Measurements from ENCODE around the gene TUBA8.
"Not testable (repeated sequence)": the region's sequence is repeated elsewhere in the genome, so short reads cannot be mapped to it uniquely, and the experiment has no call there.

TUBA8 gene

DNA sequence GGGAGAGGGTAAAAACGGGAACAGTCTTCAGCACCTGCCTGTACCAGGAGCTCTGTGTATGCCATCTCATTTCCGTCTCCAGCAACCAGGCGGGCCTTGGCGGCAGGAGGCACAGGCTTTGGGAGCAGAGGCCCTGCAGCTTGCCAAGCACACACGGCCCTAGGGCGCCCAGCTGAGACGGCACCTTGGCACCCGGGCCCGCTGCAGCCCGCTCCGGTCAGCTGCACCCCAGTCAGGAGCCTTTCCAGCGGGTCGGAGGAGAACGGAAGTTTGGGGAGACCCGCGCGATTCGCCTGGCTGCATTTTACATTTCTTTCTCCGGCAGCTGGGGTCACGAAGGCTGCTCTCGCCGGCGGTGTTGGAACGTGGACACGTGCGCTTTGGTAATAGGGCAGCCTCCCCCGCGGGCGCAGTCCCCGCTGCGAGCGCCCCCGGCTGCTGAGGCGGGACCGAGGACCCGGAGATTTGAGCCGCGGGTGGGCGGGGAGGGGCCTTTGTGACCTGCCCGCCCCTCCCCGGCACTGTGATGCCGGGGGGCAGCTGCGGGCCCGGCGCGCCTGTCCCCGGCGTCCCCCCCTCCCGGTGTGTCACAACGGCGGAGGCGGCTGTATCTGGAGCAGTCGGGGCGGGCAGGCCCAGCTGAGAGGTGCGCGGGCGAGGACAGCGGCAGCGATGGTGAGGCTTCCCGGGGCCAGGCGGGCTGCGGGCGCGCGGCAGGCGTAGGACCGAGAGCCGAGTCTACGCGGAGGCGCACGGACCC lies at the start of gene TUBA8:
TSS of gene TUBA8 (plus strand) at position 616 of the 760 bp plus-strand sequence. CDS start at position 673, 57 bp downstream.
- DNase-seq: no peak

DNA sequence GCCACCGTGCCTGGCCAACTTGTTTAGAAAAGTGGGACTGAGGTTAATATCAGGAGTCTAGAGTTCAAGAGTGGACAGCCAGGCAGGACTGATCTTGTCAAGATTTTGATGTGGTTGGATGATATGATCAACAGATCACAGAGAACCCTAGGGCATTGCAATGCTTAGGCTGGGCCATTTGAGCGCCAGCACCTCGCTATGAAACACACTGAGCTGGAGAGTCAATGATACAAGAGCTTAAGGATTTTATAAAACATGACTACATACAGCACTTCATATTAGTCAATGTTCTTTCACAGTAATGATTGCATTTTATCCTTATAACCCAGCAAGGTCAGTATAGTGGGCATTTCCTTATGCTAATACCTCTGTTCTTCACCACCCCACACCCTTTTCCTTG lies 48.2 kb upstream of the TUBA8 start:
- DNase-seq: no peak

DNA sequence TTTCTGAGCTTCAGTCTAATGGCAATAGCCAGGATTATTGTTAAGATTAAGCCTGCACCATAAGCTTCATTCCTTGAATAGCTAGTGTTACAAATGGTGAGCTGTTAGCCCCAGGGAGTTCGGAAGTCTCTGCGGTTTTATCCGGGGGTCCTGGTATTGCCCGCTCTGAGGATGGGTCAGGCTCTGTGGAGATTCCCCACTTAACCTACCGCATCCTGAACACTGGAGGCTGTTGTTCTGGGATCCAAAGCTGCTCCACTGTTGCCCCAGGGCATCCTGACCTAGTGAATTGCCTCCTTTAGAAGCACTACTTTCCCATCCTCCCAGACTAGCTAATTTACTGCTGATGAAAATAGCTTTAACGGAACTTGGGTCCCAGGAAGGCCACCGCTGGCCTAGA lies 47.3 kb upstream of the TUBA8 start:
- no peak for DNase-seq

DNA sequence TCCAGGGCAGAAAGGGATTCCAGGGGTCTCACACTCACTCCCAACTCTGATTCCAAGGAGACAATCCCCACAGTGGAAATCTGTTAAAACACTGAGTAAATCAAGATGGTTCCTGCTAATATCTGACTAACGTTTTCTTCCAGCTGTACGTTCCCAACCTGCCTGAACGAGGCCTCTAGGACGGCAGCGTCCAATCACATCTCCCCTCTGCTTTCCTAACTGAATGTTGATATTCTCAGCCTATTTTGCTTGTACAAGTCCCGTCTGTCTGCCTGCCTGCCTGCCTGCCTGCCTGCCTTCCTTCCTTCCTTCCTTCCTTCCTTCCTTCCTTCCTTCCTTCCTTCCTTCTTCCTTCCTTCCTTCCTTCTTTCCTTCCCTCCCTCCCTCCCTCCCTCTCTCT lies 46.9 kb upstream of the TUBA8 start:
- not testable (repeated sequence) for DNase-seq

DNA sequence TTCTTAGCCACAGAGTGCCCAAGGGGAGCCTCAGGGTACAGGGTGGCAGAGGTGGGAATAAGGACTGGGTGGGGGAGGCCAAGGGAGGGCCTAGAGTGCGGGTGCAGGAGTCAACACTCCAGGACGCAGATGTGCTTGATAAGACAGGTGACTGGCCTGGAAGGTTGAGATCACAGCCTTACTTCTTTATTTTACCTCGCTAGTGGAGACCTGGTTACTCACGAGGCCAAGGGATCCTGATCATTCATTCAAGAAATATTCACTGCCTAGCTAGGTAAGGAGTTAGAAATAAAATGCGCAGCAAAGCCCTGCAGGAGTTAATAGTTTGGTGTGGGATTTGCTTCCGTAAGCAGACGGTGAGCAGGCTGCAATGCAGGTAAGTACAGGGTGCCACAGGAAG lies 46.0 kb upstream of the TUBA8 start:
- DNase-seq: no peak

DNA sequence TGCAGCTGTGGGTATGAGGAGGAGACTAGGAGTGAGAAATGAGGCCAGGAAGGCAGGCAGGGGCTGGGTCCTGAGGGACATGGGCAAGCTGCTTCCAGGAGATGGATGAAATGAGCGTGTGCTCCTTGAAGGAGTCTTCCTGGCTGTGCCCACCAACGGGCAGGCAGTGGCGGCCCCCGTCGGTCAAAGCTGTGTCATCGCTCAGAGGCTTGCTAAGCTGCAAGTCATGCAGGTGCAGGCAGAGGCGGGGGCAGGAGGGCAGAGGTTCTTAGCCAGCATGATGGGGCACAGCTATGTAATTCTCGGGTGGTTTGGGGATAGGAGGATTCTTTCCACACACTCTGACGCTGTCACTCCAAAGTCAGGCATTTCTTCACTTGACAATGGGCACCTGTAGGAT lies 45.4 kb upstream of the TUBA8 start:
- DNase-seq: no peak

DNA sequence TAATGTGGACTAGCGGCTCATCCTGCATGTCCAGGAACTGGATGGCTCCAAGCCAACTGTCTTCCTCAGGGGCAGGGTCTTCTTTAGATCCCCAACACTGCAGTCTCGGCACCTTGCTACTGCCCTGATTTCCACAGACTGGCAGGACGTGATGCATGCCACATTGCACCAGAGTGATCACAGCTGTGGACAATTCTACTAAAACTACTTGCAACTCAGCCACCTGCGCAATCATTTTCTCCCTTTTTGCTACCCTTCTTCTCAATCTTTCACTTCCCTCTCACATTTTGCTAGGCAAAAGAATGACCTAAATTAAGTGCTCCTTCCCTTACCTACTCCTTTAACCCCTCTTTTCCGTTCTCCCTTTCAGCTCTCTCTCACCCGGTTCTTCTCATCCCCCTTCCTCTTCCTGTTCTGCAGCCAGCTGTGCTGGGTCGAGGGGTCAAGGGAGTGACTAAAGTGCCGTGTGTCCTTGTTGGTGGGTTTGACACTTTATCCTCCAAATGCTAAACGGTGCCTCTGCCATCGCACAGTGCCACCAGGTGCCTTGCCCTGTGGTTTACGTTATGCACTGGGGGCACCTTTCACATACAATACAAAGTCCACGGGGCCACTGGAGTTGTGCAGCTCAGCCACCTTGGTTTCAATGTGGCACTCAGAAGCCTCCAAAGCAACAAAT lies 44.3 kb upstream of the TUBA8 start:
- DNase-seq: no peak

DNA sequence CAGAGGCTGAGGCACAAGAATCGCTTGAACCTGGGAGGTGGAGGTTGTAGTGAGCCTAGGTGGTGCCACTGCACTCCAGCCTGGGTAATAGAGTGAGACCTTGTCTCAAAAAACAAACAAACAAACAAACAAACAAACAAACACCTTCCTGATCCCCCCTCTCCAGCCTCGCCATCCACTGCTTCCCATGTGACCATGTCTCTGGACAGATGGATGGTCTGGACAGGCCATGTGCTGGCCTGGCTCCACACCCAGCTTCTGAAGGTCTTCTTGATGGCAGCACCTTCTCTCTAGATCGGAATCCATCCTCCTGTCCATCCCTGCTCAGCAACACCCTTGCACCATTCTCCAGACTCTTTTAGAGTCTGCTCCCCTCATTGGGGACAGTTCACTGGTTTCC lies 43.5 kb upstream of the TUBA8 start:
- DNase-seq: no peak

DNA sequence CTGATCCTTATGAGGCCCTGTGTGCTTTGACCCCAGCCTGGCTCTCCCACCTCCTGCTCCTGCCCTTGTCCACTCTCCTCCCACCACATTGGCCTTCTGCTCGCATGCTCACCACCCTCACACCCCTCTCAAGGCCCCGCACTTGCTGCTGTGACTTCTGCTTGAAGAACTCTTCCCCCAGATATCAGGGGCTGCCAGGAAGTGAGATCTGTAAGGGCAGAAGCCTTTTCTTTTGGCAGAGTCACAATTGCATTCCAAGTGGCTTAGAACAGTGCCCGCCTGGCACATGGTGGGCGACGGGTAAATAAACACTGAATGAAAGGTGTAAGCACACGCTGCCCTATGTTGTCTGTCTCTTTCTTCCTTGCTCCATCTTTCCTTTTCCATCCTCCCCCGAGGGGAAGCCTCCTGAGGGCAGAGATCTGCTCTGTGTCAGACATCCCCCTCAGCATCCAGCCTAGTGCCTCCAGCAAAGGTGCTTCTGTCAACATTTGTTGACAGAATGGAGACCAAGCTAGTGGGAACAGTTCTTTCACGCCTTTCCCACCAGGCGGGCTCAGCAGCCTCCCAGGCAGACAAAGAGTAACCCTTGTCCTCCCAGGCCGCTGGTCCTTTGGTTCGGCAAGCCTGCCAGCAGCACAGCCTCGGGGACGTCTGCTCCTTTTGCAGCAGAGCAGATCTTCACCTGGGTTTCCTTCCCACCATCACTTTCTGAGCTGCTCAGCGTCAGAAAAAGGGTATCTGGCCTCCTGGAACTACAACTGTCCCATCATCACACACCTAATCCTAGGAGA lies 42.9 kb upstream of the TUBA8 start:
- DNase-seq: no peak

DNA sequence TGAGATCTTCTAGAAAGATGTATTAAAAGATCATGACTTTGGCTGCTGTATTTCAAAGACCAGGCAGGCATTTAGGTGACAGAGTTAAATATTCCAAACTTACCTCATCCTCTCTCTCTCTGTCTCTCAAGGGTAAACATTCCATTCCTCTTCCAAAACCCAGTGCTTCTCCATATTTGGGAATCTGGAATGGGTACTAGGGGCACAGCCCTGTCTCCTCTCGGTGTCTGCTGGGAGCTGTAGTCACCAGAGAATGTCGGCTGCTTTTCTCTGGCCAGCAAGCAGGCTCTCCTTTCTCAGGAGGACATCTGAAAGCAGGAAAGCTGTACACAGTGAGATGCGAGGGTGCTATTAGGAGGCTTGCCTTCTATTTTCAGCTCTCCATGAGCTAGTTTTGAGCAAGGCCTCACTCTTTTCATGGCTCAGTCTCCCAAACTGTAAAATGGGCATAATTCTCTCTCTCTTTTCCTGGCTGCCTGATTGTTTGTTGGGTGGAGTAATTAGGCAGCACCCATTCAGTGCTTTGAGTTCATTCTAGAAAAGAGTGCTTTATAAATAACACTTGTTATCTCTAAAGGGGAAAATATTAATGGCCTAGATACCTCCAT lies 42.1 kb upstream of the TUBA8 start:
- no peak for DNase-seq

DNA sequence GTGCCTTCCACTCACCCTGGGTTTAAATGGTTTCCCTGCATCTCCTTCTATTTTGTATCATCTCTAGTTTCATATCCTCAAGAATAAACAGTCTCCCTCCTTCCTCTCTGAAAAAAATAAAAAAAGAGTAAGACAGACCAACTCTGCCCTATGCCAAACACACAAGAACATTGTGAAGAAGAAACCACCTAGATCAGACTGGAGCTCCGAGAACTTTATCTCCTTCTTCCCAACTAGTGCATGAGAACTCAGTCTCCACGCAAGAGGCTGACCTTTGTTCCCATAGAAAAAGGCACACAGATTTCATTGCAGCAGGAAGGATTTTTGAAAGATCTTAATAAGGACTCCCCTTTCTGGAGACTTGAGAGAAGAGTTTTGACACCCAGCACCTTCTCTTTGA lies 41.6 kb upstream of the TUBA8 start:
- no peak for DNase-seq

DNA sequence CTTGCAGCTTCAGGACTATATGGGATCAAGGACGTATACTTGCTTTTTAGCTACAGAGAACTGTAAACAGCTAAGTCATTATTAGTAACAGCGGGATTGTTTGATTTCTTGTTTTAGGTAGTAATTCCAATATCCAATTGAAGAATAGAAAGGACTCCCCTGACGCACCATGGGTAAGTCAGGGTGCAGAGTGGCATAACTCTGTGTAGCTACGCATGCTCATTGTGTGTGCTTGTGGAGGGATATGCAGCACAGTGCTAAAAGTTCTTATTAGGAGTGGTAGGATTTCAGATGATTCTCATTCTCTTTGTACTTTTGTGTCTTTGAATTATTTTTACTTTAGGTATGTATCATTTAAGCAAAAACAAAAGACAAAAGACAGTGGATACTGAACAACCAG lies 40.6 kb upstream of the TUBA8 start:
- DNase-seq: no peak

DNA sequence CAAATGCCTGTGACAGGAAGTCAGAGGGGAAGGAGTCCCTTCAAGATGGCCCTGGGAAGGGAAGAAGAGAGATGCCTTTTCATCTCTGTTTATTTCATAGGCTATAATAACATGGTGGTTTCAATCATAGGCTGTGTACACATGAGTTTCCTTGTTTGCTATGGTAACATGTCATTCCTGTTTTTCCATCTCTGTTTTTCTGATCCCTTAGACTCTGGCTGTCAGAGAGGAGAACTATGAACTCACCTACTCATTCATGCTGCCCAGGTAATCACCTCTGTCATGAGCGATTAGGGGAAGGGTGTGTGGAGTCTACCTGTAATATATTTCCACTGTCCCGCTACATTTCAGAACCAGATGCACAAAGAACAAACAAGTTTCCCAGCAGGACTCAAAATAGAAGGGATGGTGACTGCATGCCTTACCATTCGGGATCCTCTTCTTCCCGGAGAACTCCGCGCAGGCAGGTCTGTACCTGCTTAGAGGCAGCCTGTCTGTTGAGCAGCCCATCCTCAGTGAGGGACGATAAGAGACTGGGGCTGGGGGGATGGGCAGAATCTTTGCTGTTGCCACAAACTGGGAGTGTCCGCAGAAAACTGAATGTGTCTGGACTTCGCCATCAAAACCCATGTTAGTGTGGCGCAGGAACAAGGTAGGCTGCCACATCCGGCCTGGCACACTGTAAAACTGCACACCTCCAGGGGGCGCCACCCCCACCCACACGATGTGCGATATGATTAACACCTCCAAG lies 39.9 kb upstream of the TUBA8 start:
- DNase-seq: no peak

DNA sequence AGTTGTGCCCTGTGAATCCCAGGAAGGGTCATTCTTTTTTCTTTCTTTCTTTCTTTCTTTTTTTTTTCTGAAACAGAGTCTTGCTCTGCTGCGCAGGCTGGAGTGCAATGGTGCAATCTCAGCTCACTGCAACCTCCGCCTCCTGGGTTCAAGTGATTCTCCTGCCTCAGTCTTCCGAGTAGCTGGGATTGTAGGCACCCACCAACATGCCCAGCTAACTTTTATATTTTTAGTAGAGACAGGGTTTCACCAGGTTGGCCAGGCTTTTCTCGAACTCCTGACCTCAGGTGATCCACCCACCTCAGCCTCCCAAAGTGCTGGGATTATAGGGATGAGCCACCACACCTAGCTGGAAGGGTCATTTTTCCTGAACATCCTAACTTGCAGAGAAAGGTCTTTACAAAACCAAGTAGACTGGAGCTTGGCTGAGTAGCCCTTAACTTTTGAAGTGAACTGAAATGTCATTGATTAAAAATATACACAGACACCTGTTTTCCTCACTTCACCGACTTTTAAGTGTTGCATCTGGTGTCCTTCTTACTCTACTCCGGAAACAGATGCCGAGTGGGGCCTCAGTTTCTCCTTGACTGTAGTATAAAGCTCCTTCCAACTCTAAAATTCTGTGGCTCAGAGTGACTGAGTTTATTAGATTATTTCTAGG lies 39.2 kb upstream of the TUBA8 start:
- not testable (repeated sequence) for DNase-seq

DNA sequence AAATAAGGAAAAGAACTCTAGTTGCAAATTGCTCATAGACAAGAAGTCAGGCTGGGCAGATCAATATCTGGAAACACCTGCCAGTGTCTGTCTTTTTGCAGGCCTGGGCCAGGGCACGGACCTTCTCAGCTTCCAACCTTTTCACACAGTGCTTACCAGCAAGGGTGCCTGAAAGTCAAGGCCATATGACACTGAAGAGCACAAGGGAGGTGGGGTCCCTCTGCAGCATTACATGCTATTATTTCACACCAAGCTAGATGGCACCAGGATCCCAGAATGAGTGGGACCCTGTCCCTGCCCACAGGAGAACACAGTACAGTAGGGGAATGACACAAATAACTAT lies 38.7 kb upstream of the TUBA8 start:
- DNase-seq: no peak

DNA sequence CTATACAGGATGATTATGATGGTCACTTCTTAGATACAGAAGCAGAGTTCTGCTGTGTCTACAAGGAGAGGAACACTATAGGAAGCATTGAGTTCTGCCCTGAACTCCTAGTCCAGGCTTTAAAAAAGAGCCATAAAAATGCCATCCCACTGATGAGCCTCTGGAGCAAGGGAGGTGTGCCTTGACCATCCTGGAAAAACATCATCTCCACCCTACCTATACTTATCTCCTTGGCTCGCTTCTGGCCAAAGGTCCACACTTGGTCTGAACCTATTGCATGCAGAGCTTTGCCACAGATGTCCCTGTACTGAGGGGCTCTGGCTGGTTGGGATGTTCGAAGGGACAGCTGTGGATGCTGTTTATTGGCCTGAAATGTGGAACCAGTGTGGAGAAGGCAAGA lies 37.1 kb upstream of the TUBA8 start:
- no peak for DNase-seq

DNA sequence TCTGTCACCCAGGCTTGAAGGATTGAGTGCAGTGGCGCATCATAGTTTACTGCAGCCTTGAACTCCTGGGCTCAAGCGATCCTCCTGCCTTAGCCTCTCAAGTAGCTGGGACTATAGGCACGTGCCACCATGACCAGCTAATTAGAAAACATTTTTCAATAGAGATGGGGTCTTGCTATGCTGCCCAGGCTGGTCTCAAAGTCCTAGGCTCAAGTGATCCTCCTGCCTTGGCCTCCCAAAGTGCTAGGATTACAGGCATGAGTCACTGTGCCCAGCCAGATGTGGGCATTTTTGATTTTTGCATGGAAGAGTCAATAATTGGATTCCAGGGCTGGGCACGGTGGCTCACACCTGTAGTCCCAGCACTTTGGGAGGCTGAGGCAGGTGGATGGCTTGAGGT lies 36.7 kb upstream of the TUBA8 start:
- DNase-seq: not testable (repeated sequence)

DNA sequence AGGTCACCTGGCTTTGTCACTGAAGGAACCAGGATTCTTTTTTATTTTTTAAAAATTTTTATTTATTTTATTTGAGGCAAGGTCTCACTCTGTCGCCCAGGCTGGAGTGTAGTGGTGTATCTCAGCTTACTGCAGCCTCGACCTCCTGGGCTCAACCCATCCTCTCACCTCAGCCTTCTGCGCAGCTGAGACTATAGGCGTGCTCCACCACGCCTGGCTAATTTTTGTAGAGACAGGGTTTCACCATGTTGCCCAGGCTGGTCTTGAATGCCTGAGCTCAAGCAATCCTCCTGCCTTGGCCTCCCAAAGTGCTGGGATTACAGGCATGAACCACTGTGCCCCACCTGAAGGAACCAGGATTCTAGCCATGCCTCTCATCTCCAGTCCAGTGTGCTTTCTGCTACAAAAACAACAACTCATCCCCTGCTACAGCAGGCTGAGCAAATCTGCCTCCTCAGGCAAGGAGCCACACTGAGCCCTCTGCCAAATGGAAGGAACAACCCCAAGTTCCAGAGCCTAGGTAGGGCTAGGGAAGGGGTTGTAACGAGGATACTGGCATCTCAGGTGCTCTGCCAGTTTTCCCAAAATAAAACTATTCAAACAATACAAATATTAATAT lies 35.4 kb upstream of the TUBA8 start:
- DNase-seq: no peak

DNA sequence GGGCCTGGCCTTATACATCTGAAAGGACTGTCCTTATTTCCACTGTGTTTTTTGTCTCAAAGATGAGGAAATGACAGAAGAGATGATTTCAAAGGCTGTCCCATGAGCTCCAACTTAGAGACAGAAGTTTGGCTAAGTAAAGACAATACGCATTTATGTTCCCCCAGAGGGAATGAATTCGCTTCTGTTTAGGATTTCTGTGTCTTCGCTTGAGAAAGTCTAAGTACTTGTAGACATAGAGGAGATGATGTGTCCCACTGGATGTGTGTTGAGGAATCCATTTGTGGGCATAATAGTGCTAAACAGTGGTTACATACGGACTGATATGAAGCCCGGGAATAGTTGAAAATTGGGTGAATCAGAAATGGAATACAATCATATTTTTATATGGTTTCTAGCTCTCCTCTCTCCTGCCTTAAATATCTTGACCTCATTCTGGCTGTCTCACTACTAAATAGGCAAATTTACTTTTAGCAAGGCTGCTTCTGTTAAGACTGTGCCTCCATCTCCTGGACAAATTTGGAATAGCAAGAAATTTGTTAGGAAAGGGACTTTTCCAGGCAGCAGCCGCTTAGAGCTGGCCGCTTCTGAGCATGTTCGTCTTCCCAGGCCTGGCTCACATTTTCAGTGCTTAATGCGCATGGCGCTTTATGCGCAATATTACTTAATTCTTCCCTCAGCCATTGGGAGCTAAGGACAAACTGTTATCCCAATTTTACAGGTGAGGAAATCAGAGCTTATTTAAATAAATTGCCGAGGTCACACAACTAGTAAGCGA lies 34.7 kb upstream of the TUBA8 start:
- peak in 1 of 2 donors; percentile 69 for DNase-seq

DNA sequence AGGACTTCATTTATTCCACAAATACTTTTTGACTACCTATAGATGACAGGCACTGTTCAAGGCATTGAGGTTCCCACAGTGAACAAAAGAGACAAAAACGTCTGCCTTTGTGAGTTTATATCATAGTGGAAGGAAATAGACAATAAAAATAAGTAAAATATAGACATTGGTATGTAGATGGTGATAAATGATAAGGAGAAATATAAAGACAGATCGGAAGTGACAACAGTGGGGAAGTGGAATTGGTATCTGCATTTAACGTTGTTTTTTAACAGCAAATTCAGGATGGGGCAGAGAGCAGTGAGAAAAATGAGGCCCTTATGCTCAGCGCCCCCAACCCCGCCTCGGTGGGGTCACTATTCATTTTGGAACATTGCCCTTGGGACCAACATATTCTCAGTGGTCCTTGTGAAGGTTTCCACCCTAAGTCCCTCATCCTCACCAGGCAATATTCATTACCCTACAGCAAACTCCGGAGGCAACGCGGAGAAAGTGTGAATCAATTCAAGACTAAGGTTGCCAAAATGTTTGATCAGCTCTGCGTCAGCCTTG lies 33.4 kb upstream of the TUBA8 start:
- DNase-seq: no peak
